Coronary artery (tissue), 2 donors: ENCODE measurements around the gene UBE2Z.
"Not testable (repeated sequence)": the region's sequence is repeated elsewhere in the genome, so short reads cannot be mapped to it uniquely, and the experiment has no call there.

Experiments
- DNase-seq: peaks from one replicate; pipeline ENCODE4 v3.0.0-alpha.2; 2017; ENCODE audit warnings: low spot score
- H3K27ac ChIP-seq, 2 donors: fragments of 200-600 bp; sonication (generic); one replicate each; pipeline ENCODE4 v1.5.1; 2016 to 2019
- H3K4me3 ChIP-seq: fragments of 200-600 bp; sonication (generic); 2 replicates; pipeline ENCODE4 v1.5.1; 2016; ENCODE audit warnings: mild to moderate bottlenecking, moderate library complexity
- CTCF ChIP-seq: fragments of 200-600 bp; sonication (generic); IDR thresholded peaks from one replicate; pipeline ENCODE4 v1.5.1; 2019; ENCODE audit warnings: antibody characterized with exemption

Gene UBE2Z

DNA sequence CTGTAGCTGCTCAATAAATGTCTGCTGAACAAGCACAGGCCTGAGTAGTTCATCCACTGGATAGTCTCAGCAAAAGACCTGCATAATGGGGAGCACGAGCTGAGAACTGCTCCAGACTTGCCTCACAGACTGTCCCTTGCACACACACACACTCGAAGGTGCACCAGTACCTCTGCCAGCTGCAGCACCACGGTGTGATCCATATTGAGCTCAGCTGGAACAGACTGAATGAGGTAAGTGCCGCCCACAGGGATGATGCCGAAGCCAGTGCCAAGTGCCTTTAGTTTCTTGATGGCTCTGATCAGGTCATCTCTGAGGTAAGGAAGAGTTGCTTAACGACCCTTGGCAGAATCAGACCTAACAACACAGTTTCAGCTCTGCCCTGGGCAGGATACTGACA, 24.8 kb downstream of the UBE2Z start:
- DNase-seq = no peak
- Histone ChIP-seq H3K4me3 (no peak overlapping the region), H3K27ac (no peak overlapping the region)
- TF ChIP-seq CTCF = no peak

DNA sequence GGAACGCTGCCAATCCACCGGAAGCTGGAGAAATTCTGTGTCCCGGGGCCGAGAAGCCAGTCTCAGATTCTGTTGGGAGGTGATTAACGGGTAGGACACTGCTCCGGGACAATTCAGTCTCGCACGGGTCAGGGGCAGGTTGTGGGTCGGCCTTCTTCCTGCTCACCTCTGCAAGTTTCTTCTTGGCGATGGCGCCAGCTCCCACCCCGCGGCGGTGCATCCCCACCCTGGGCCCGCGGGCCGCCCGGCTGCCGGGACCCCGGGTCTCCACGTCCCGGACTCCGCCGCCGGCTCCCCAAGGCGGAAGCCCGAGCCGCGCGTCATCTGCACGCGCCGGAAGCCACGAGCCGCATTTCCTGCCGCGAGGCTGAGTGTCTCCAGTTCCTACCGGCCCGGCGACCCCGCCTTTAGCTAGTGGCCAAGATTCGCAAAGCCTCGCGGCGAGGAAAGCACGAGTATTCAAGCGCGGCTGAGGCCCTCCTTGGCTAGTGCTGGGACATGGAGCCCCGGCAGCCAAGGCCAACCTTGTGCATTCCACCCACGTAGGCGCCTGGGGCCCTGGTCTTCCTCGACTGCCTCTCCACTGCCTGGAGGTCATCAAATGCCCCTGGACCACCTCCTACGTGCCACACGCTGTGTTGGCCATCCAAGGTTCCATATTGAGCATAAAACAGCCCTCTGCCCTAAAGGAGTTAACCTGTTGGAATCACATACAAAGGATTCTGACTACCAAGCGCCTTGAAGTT, 36.5 kb downstream of the UBE2Z start, which contains the start of gene SNF8:
TSS of gene SNF8 (minus strand) at position 328 of the 746 bp plus-strand sequence. CDS start at position 220, 108 bp downstream.
- Histone ChIP-seq H3K4me3 (peak within 1 kb of the TSS; percentile 92), H3K27ac (peak within 1 kb of the TSS; percentile 85 to 93)
- TF ChIP-seq CTCF = no peak
- peak; percentile 93 for DNase-seq

DNA sequence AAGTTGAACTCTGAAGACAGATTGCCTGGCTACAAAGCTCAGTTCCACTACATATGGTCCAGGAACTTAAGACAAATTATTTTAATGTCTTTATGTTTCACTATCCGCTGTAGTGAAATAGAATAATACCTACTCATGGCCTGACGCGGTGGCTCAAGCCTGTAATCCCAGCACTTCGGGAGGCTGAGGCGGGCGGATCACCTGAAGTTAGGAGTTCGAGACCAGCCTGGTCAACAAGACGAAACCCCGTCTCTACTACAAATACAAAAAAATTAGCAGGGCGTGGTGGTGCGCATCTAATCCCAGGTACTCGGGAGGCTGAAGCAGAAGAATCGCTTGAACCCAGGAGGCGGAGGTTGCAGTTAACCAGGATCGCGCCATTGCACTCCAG, 37.0 kb downstream of the UBE2Z start:
- H3K27ac ChIP-seq = peak overlapping the region; percentile 85 to 93
- H3K4me3 ChIP-seq = peak overlapping the region; percentile 92
- not testable (repeated sequence) for DNase-seq

GRCh38 chr17:48951572-48951971, 43.4 kb downstream of the UBE2Z start:
- DNase-seq = no peak
- Histone ChIP-seq H3K4me3 (no peak overlapping the region), H3K27ac (no peak overlapping the region)
- TF ChIP-seq CTCF = no peak

DNA sequence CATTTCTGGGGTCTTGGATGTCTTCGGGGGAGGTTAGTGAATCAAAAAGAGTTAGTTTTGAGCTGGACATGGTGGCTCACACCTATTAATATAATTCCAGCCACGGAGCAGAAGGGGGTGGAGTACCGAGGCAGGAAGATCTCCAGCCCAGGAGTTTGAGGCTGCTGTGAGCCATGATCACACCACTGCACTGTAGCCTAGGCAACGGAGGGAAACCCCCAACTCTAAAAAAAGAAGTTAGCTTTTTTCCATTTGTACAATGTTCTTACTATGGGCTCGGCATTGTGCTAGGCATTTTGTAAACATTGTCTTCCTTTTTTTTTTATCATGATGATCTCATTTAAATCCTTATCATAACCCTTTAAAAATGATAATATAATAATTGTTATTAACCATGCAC, 44.7 kb downstream of the UBE2Z start:
- DNase-seq = no peak
- no peak overlapping the region for H3K4me3 ChIP-seq
- no peak for TF ChIP-seq CTCF
- H3K27ac ChIP-seq = no peak overlapping the region

GRCh38 chr17:48954300-48954755, 46.1 kb downstream of the UBE2Z start:
- no peak overlapping the region for H3K27ac ChIP-seq
- no peak for DNase-seq
- no peak overlapping the region for H3K4me3 ChIP-seq
- no peak for TF ChIP-seq CTCF

- TF ChIP-seq CTCF = no peak
- no peak overlapping the region for H3K27ac ChIP-seq
- no peak overlapping the region for H3K4me3 ChIP-seq
- DNase-seq = no peak
Measured at GRCh38 chr17:48960834-48961515, 52.8 kb downstream of the UBE2Z start.
